Measurements from ENCODE around the gene MVB12B.
"Not testable (repeated sequence)": the region's sequence is repeated elsewhere in the genome, so short reads cannot be mapped to it uniquely, and the experiment has no call there.

The MVB12B gene

GRCh38 chr9:126538550-126538949, 211.9 kb downstream of the MVB12B start:
- no peak overlapping the region for H3K4me3 ChIP-seq (ENCODE audit: control insufficient read depth, low read depth, low read length)
- no peak for TF ChIP-seq CTCF (IDR thresholded peaks at IDR 0.05; ENCODE audit: control insufficient read depth, insufficient read depth, low read depth, low read length, missing control alignments)
- no peak for DNase-seq (ENCODE audit: low read depth)

GRCh38 chr9:126540398-126540797, 213.8 kb downstream of the MVB12B start:
- DNase-seq (ENCODE audit: low read depth); H3K4me3 ChIP-seq (ENCODE audit: control insufficient read depth, low read depth, low read length): not testable (repeated sequence)

- DNase-seq (ENCODE audit: low read depth) = no peak
- no peak for TF ChIP-seq CTCF (IDR thresholded peaks at IDR 0.05; ENCODE audit: control insufficient read depth, insufficient read depth, low read depth, low read length, missing control alignments)
- no peak overlapping the region for H3K4me3 ChIP-seq (ENCODE audit: control insufficient read depth, low read depth, low read length)
Observed at GRCh38 chr9:126543490-126543889, 216.9 kb downstream of the MVB12B start.

GRCh38 chr9:126545106-126545505, 218.5 kb downstream of the MVB12B start:
- no peak overlapping the region for H3K4me3 ChIP-seq (ENCODE audit: control insufficient read depth, low read depth, low read length)
- no peak for TF ChIP-seq CTCF (IDR thresholded peaks at IDR 0.05; ENCODE audit: control insufficient read depth, insufficient read depth, low read depth, low read length, missing control alignments)
- no peak for DNase-seq (ENCODE audit: low read depth)

GRCh38 chr9:126546036-126546435, 219.4 kb downstream of the MVB12B start:
- no peak overlapping the region for H3K4me3 ChIP-seq (ENCODE audit: control insufficient read depth, low read depth, low read length)
- TF ChIP-seq CTCF (IDR thresholded peaks at IDR 0.05; ENCODE audit: control insufficient read depth, insufficient read depth, low read depth, low read length, missing control alignments) = no peak
- no peak for DNase-seq (ENCODE audit: low read depth)

- no peak for TF ChIP-seq CTCF (IDR thresholded peaks at IDR 0.05; ENCODE audit: control insufficient read depth, insufficient read depth, low read depth, low read length, missing control alignments)
- DNase-seq (ENCODE audit: low read depth) = no peak
Observed at GRCh38 chr9:126548312-126548711, 221.7 kb downstream of the MVB12B start.

GRCh38 chr9:126549246-126550006, 222.8 kb downstream of the MVB12B start:
- DNase-seq (ENCODE audit: low read depth) = no peak
- H3K4me3 ChIP-seq (ENCODE audit: control insufficient read depth, low read depth, low read length) = no peak overlapping the region

More at GRCh38 chr9:126548312-126548711, 221.7 kb downstream of the MVB12B start:
- no peak overlapping the region for H3K4me3 ChIP-seq (ENCODE audit: control insufficient read depth, low read depth, low read length)

More at GRCh38 chr9:126549246-126550006, 222.8 kb downstream of the MVB12B start:
- TF ChIP-seq CTCF (IDR thresholded peaks at IDR 0.05; ENCODE audit: control insufficient read depth, insufficient read depth, low read depth, low read length, missing control alignments) = no peak

All from AG09309 (cell line).